ENCODE results near the gene NUB1. TPM values are rescaled to one million over a fixed set of nuclear protein-coding genes. Genes with fewer than 3 reads are reported as not detected.

NUB1 gene
- polyA plus RNA-seq, 1 experiment, result 44.5 TPM

- Histone ChIP-seq H3K4me3 (ENCODE audit: low read depth, low read length) (no peak overlapping the region), H3K27me3 (ENCODE audit: control insufficient read depth, insufficient read depth, low read length) (no peaks in the 10 kb centered on the region; the same call in 1 of the 2 replicates), H3K36me3 (ENCODE audit: control insufficient read depth, insufficient read depth, low read length) (no peaks in the 10 kb centered on the region)
- DNase-seq (ENCODE audit: low read depth), result no peak
- POLR2A ChIA-PET, result no interaction called here
- CTCF ChIA-PET, result interaction anchor here (0.7 to 6.1 kb wide), 6 partner anchors 12 to 431 kb away, joined by 3 to 50 read pairs (median 6); partner anchors contain the start of gene NUB1
- no peak for TF ChIP-seq CTCF (IDR thresholded peaks at IDR 0.05; ENCODE audit: insufficient read depth, low read depth, low read length)
Measured at GRCh38 chr7:151327659-151328058, 14.0 kb upstream of the NUB1 start.

DNA sequence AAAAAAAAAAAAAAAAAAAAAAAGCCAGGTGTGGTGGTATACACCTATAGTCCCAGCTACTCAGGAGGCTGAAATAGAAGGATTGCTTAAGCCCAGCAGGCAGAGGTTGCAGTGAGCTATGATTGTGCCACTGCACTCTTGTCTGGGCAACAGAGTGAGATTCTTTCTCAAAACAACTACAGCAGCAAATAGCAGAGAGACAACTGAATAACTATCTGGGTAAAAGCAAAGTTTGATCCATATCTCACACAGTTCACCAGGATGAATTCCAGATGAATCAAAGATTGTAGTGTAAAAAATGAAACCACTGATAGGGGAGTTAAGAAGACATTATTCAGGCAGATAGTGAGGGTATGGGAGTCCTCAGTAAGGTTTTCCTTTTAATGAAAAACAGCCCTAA lies 11.4 kb upstream of the NUB1 start:
- POLR2A ChIA-PET, result no interaction called here
- H3K27me3 ChIP-seq (ENCODE audit: control insufficient read depth, insufficient read depth, low read length), result peaks cover 1% of the 10 kb centered on the region
- no peak for DNase-seq (ENCODE audit: low read depth)
- no peak overlapping the region for H3K4me3 ChIP-seq (ENCODE audit: low read depth, low read length)
- H3K36me3 ChIP-seq (ENCODE audit: control insufficient read depth, insufficient read depth, low read length), result no peaks in the 10 kb centered on the region
- no peak for TF ChIP-seq CTCF (IDR thresholded peaks at IDR 0.05; ENCODE audit: insufficient read depth, low read depth, low read length)
- CTCF ChIA-PET, result interaction anchor here (0.7 to 1.9 kb wide), 2 partner anchors 11 to 15 kb away, joined by 3 to 5 read pairs; partner anchors contain the start of gene NUB1

DNA sequence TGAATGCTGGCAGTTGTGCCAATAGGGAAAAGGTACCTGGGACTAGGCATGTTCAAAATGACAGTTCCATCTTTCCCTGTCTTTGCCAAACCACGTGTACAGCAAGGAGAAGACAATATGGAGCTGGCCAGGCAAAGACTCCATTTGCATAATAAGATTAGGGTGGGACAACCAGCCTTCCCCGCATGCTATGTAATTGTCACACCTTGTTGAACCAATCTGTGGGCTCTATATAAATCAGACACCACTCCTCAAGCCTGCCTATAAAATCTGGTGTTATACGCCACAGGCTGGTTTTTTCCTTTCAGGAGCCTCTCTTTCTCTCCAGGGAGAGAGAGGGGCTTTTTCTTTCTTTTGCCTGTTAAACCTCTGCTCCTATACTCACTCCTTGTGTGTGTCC lies 11.0 kb upstream of the NUB1 start:
- no peak for TF ChIP-seq CTCF (IDR thresholded peaks at IDR 0.05; ENCODE audit: insufficient read depth, low read depth, low read length)
- no peak for DNase-seq (ENCODE audit: low read depth)
- H3K4me3 ChIP-seq (ENCODE audit: low read depth, low read length), result no peak overlapping the region
- ChIA-PET CTCF (interaction anchor here (1.9 to 2.3 kb wide), 2 partner anchors 11 kb away, joined by 5 to 8 read pairs; partner anchors contain the start of gene NUB1), POLR2A (no interaction called here)
- no peaks in the 10 kb centered on the region for H3K36me3 ChIP-seq (ENCODE audit: control insufficient read depth, insufficient read depth, low read length)
- peaks cover 2% of the 10 kb centered on the region for H3K27me3 ChIP-seq (ENCODE audit: control insufficient read depth, insufficient read depth, low read length)

GRCh38 chr7:151334628-151335027 lies 7.0 kb upstream of the NUB1 start:
- Histone ChIP-seq H3K4me3 (ENCODE audit: low read depth, low read length) (no peak overlapping the region), H3K36me3 (ENCODE audit: control insufficient read depth, insufficient read depth, low read length) (no peaks in the 10 kb centered on the region), H3K27me3 (ENCODE audit: control insufficient read depth, insufficient read depth, low read length) (peaks cover 2% of the 10 kb centered on the region)
- ChIA-PET POLR2A (interaction anchor here (0.6 kb wide), 1 partner anchor 1373 kb away, joined by 3 read pairs; no protein-coding TSS in a partner anchor), CTCF (interaction anchor here (1.0 kb wide), 1 partner anchor 19 kb away, joined by 3 read pairs; no protein-coding TSS in a partner anchor)
- DNase-seq (ENCODE audit: low read depth), result no peak
- no peak for TF ChIP-seq CTCF (IDR thresholded peaks at IDR 0.05; ENCODE audit: insufficient read depth, low read depth, low read length)

GRCh38 chr7:151336027-151336708 lies 5.4 kb upstream of the NUB1 start:
- H3K36me3 ChIP-seq (ENCODE audit: control insufficient read depth, insufficient read depth, low read length), result no peaks in the 10 kb centered on the region
- peaks cover 4% of the 10 kb centered on the region for H3K27me3 ChIP-seq (ENCODE audit: control insufficient read depth, insufficient read depth, low read length)
- no peak for DNase-seq (ENCODE audit: low read depth)
- POLR2A ChIA-PET, result no interaction called here
- no peak for TF ChIP-seq CTCF (IDR thresholded peaks at IDR 0.05; ENCODE audit: insufficient read depth, low read depth, low read length)
- H3K4me3 ChIP-seq (ENCODE audit: low read depth, low read length), result no peak overlapping the region
- CTCF ChIA-PET, result no interaction called here
